HEK293 (cell line): Measurements from ENCODE around the gene DHRS7B.

Experiments used
- CTCF ChIA-PET: fragments of 350-600 bp; formaldehyde crosslinking; extraction: SDS; loops from one replicate; lab custom pipeline; 2021; ENCODE audit warnings: antibody characterized with exemption; lab: Yijun Ruan, JAX
- POLR2A ChIA-PET: fragments of 300-600 bp; formaldehyde crosslinking; extraction: SDS; loops from one replicate; lab custom pipeline; 2020; ENCODE audit warnings: antibody characterized with exemption, inconsistent platforms; lab: Yijun Ruan, JAX
- H3K27ac ChIP-seq: fragments of 200-500 bp; sonication (Bioruptor generic); 2 replicates; pipeline ENCODE4 v1.5.1; 2014; ENCODE audit warnings: low read depth, low read length, control low read depth, inconsistent platforms; ENCODE audit errors: extremely low read depth
- H3K36me3 ChIP-seq, 2 experiments: fragments of 200-500 bp in 1 of 2; sonication (Bioruptor generic) in 1 of 2; 1 replicate in 1 of 2; 2 replicates in 1 of 2; pipeline ENCODE4 v1.5.1; 2014 to 2017; ENCODE audit warnings: inconsistent platforms in 2 of 2, low read length in 2 of 2; ENCODE audit not compliant: control insufficient read depth in 2 of 2, insufficient read depth in 1 of 2
- H3K4me1 ChIP-seq: fragments of 200-500 bp; sonication (Bioruptor generic); 2 replicates; pipeline ENCODE4 v1.5.1; 2014; ENCODE audit warnings: mild to moderate bottlenecking, low read length, inconsistent platforms; ENCODE audit not compliant: control insufficient read depth, insufficient read depth
- H3K4me3 ChIP-seq: 2 replicates; pipeline ENCODE4 v1.5.1; 2011; ENCODE audit warnings: low read depth, mild to moderate bottlenecking, control low read depth, low read length, moderate library complexity
- H3K9me3 ChIP-seq: fragments of 200-500 bp; sonication (Bioruptor generic); 2 replicates; pipeline ENCODE4 v1.5.1; 2014; ENCODE audit warnings: low read depth, low read length, inconsistent platforms; ENCODE audit not compliant: control insufficient read depth, insufficient read depth
- GFI1B ChIP-seq: fragments of 450-650 bp; formaldehyde crosslinking; IDR thresholded peaks from 2 replicates; pipeline ENCODE4 v1.5.1; 2016; ENCODE audit warnings: missing biosample characterization, missing genetic modification characterization
- HOXA7 ChIP-seq: sonication (generic); formaldehyde crosslinking; IDR thresholded peaks from 2 replicates; pipeline ENCODE4 v1.8.1; 2022; ENCODE audit warnings: missing genetic modification reagents, borderline replicate concordance
- KLF7 ChIP-seq: fragments of 450-650 bp; formaldehyde crosslinking; IDR thresholded peaks from 2 replicates; pipeline ENCODE4 v1.5.1; 2016; ENCODE audit warnings: missing biosample characterization, missing genetic modification characterization, borderline replicate concordance
- REPIN1 ChIP-seq: fragments of 450-650 bp; formaldehyde crosslinking; IDR thresholded peaks from 2 replicates; pipeline ENCODE4 v1.5.1; 2017; ENCODE audit warnings: missing biosample characterization, missing genetic modification characterization, low read depth
- SP2 ChIP-seq: fragments of 450-650 bp; formaldehyde crosslinking; IDR thresholded peaks from 2 replicates; pipeline ENCODE4 v1.5.1; 2016; ENCODE audit warnings: missing biosample characterization, missing genetic modification characterization
- TCF7L2 ChIP-seq: IDR thresholded peaks from 2 replicates; pipeline ENCODE4 v1.6.1; 2011; ENCODE audit warnings: low read depth, mild to moderate bottlenecking, inconsistent platforms, low read length, moderate library complexity, borderline replicate concordance
- ZBTB6 ChIP-seq: fragments of 450-650 bp; formaldehyde crosslinking; IDR thresholded peaks from 2 replicates; pipeline ENCODE4 v1.5.1; 2017; ENCODE audit warnings: missing biosample characterization, missing genetic modification characterization
- ZNF138 ChIP-seq: fragments of 450-650 bp; formaldehyde crosslinking; IDR thresholded peaks from 2 replicates; pipeline ENCODE4 v1.5.1; 2016; ENCODE audit warnings: missing biosample characterization, missing genetic modification characterization, borderline replicate concordance
- ZNF157 ChIP-seq: fragments of 450-650 bp; formaldehyde crosslinking; IDR thresholded peaks from 2 replicates; pipeline ENCODE4 v1.5.1; 2016; ENCODE audit warnings: missing biosample characterization, missing genetic modification characterization
- ZNF211 ChIP-seq: fragments of 450-650 bp; formaldehyde crosslinking; IDR thresholded peaks from 2 replicates; pipeline ENCODE4 v1.5.1; 2016; ENCODE audit warnings: low read depth, missing biosample characterization, missing genetic modification characterization
- ZNF248 ChIP-seq: fragments of 450-650 bp; formaldehyde crosslinking; IDR thresholded peaks from 2 replicates; pipeline ENCODE4 v1.5.1; 2017; ENCODE audit warnings: missing biosample characterization, missing genetic modification characterization
- ZNF335 ChIP-seq: fragments of 450-650 bp; formaldehyde crosslinking; conservative IDR thresholded peaks from 2 replicates; pipeline ENCODE4 v1.5.1; 2016; ENCODE audit warnings: missing biosample characterization, missing genetic modification characterization
- ZNF362 ChIP-seq: fragments of 450-650 bp; formaldehyde crosslinking; IDR thresholded peaks from 2 replicates; pipeline ENCODE4 v1.5.1; 2016; ENCODE audit warnings: missing biosample characterization, missing genetic modification characterization
- ZNF391 ChIP-seq: fragments of 450-650 bp; formaldehyde crosslinking; IDR thresholded peaks from 2 replicates; pipeline ENCODE4 v1.5.1; 2016; ENCODE audit warnings: low read depth, missing biosample characterization, missing genetic modification characterization, borderline replicate concordance
- ZNF48 ChIP-seq: fragments of 450-650 bp; formaldehyde crosslinking; IDR thresholded peaks from 2 replicates; pipeline ENCODE4 v1.5.1; 2016; ENCODE audit warnings: missing biosample characterization, missing genetic modification characterization
- ZNF585B ChIP-seq: fragments of 450-650 bp; formaldehyde crosslinking; IDR thresholded peaks from 2 replicates; pipeline ENCODE4 v1.5.1; 2016; ENCODE audit warnings: missing biosample characterization, missing genetic modification characterization
- ZNF645 ChIP-seq: fragments of 450-650 bp; formaldehyde crosslinking; IDR thresholded peaks from 2 replicates; pipeline ENCODE4; 2016; ENCODE audit warnings: missing biosample characterization, missing genetic modification characterization
- ZNF792 ChIP-seq: fragments of 450-650 bp; formaldehyde crosslinking; IDR thresholded peaks from 2 replicates; pipeline ENCODE4 v1.5.1; 2016; ENCODE audit warnings: missing biosample characterization, missing genetic modification characterization
- ZSCAN30 ChIP-seq: fragments of 450-650 bp; IDR thresholded peaks from 2 replicates; pipeline ENCODE4 v1.5.1; 2018; ENCODE audit warnings: missing biosample characterization, mild to moderate bottlenecking, missing genetic modification characterization, moderate library complexity
- TF ChIP-seq, protein P1 (sequence below): fragments of 450-650 bp; formaldehyde crosslinking; IDR thresholded peaks from 2 replicates; pipeline ENCODE4 v1.5.1; 2016; ENCODE audit warnings: missing biosample characterization, missing genetic modification characterization
- TF ChIP-seq, protein P2 (sequence below): fragments of 450-650 bp; formaldehyde crosslinking; IDR thresholded peaks from 2 replicates; pipeline ENCODE4 v1.5.1; 2017; ENCODE audit warnings: missing biosample characterization, missing genetic modification characterization

DHRS7B gene

GRCh38 chr17:21095735-21096134, 31.0 kb upstream of the DHRS7B start (continued):
- TF ChIP-seq HOXA7 (no peak), ZNF362 (tag by site-specific recombination) (no peak), ZNF335 (tag by site-specific recombination) (no peak), GFI1B (tag by site-specific recombination) (no peak)

DNA sequence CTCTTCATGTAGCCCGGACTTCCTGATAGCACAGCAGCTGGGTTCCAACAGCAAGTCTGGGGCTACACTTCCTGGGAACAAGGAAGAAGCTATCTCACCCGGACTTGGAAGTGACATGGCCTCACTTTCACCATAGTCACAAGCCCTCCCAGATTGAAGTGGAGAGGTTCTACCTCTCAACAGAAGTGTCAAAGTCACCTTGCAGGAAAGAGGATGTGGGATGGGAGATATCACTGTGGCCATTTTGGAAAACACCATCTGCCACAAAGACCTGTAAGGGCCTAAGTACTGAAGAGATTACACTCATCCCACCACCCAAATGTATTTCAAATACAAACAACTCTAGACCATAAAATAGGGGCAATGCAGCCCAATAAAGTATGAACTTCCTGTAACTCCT, 29.9 kb upstream of the DHRS7B start:
- TF ChIP-seq ZNF48 (tag by site-specific recombination) (no peak), ZNF645 (tag by site-specific recombination) (no peak), REPIN1 (tag by site-specific recombination) (no peak), TCF7L2 (no peak), ZNF248 (tag by site-specific recombination) (no peak), ZBTB6 (tag by site-specific recombination) (no peak), SP2 (tag by site-specific recombination) (no peak), ZNF391 (tag by site-specific recombination) (no peak), ZNF585B (no peak), ZNF792 (no peak), KLF7 (tag by site-specific recombination) (no peak), ZNF138 (no peak), ZNF211 (tag by site-specific recombination) (no peak), GFI1B (tag by site-specific recombination) (no peak), ZSCAN30 (tag by site-specific recombination) (no peak), ZNF157 (no peak)
- TF ChIP-seq, protein P1, sequence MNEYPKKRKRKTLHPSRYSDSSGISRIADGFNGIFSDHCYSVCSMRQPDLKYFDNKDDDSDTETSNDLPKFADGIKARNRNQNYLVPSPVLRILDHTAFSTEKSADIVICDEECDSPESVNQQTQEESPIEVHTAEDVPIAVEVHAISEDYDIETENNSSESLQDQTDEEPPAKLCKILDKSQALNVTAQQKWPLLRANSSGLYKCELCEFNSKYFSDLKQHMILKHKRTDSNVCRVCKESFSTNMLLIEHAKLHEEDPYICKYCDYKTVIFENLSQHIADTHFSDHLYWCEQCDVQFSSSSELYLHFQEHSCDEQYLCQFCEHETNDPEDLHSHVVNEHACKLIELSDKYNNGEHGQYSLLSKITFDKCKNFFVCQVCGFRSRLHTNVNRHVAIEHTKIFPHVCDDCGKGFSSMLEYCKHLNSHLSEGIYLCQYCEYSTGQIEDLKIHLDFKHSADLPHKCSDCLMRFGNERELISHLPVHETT (tag by site-specific recombination), result no peak
- TF ChIP-seq, protein P2, sequence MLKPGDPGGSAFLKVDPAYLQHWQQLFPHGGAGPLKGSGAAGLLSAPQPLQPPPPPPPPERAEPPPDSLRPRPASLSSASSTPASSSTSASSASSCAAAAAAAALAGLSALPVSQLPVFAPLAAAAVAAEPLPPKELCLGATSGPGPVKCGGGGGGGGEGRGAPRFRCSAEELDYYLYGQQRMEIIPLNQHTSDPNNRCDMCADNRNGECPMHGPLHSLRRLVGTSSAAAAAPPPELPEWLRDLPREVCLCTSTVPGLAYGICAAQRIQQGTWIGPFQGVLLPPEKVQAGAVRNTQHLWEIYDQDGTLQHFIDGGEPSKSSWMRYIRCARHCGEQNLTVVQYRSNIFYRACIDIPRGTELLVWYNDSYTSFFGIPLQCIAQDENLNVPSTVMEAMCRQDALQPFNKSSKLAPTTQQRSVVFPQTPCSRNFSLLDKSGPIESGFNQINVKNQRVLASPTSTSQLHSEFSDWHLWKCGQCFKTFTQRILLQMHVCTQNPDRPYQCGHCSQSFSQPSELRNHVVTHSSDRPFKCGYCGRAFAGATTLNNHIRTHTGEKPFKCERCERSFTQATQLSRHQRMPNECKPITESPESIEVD (tag by site-specific recombination), result no peak
- Histone ChIP-seq H3K9me3 (no peaks in the 10 kb centered on the region), H3K4me3 (no peak overlapping the region), H3K4me1 (no peaks in the 10 kb centered on the region), H3K27ac (no peak overlapping the region), H3K36me3 (no peaks in the 10 kb centered on the region)
- POLR2A ChIA-PET, result interaction anchor here (2.6 kb wide), 1 partner anchor 54 kb away, joined by 10 read pairs; the partner anchor contains the start of gene USP22
- CTCF ChIA-PET, result no interaction called here
